PFSK-1 (cell line): ENCODE data around the gene AATK.

Experiments used
- FOXP2 ChIP-seq: optimal IDR thresholded peaks from 2 replicates; pipeline ENCODE3; 2011; ENCODE audit warnings: borderline replicate concordance, control low read depth, inconsistent platforms; ENCODE audit not compliant: insufficient read depth; ENCODE audit errors: extremely low read length, extremely low read depth
- POLR2AphosphoS5 ChIP-seq: IDR thresholded peaks from 2 replicates; pipeline ENCODE4 v1.6.1; 2012; ENCODE audit warnings: low read depth, mild to moderate bottlenecking, control low read depth, low read length, moderate library complexity
- REST ChIP-seq, 2 experiments: IDR thresholded peaks; 2 replicates each; pipeline versions ENCODE4 v1.6.1 to v1.8.0; 2011 to 2012; ENCODE audit warnings: low read depth in 2 of 2, low read length in 2 of 2, control low read depth in 1 of 2, inconsistent platforms in 1 of 2, mild to moderate bottlenecking in 1 of 2, moderate library complexity in 1 of 2; ENCODE audit not compliant: insufficient read depth in 1 of 2
- SIN3A ChIP-seq: IDR thresholded peaks from 2 replicates; pipeline ENCODE4 v1.6.1; 2012; ENCODE audit warnings: mild to moderate bottlenecking, low read length, moderate library complexity, borderline replicate concordance; ENCODE audit not compliant: insufficient read depth
- TAF1 ChIP-seq: IDR thresholded peaks from 2 replicates; pipeline ENCODE4 v1.6.1; 2012; ENCODE audit warnings: low read length, control low read depth, borderline replicate concordance; ENCODE audit not compliant: insufficient read depth

- TF ChIP-seq TAF1 (no peak), POLR2AphosphoS5 (no peak), REST (IDR thresholded peaks at IDR 0.05; ENCODE audit: insufficient read depth in 1 of 2, low read depth in 2 of 2, low read length in 2 of 2) (no peak), SIN3A (no peak), FOXP2 (no peak)
Measured at GRCh38 chr17:81096741-81097133, 69.3 kb downstream of the AATK start.
